ENCODE results near the gene PCDHGA7.
A peak's percentile ranks its signal among the peaks of the same experiment; 100 is the strongest.
"Not testable (repeated sequence)": the region's sequence is repeated elsewhere in the genome, so short reads cannot be mapped to it uniquely, and the experiment has no call there.

The PCDHGA7 gene

DNA sequence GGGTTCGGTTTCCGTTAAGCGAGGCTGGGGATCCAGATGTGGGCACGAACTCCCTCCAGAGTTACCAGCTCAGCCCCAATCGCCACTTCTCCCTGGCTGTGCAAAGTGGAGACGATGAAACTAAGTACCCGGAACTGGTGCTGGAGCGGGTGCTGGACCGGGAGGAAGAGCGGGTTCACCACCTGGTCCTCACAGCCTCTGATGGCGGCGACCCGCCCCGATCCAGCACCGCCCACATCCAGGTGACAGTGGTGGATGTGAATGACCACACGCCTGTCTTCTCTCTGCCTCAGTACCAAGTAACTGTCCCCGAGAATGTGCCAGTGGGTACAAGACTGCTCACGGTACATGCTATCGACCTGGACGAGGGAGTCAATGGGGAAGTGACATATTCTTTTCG, 803 bp downstream of the PCDHGA7 start:
- TF ChIP-seq, protein P1, sequence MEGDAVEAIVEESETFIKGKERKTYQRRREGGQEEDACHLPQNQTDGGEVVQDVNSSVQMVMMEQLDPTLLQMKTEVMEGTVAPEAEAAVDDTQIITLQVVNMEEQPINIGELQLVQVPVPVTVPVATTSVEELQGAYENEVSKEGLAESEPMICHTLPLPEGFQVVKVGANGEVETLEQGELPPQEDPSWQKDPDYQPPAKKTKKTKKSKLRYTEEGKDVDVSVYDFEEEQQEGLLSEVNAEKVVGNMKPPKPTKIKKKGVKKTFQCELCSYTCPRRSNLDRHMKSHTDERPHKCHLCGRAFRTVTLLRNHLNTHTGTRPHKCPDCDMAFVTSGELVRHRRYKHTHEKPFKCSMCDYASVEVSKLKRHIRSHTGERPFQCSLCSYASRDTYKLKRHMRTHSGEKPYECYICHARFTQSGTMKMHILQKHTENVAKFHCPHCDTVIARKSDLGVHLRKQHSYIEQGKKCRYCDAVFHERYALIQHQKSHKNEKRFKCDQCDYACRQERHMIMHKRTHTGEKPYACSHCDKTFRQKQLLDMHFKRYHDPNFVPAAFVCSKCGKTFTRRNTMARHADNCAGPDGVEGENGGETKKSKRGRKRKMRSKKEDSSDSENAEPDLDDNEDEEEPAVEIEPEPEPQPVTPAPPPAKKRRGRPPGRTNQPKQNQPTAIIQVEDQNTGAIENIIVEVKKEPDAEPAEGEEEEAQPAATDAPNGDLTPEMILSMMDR (conservative IDR thresholded peaks at IDR 0.05; ENCODE audit: low read depth), result no peak
- no peak overlapping the region for H3K27ac ChIP-seq
- no peak for DNase-seq (ENCODE audit: low spot score)
- CTCF ChIA-PET, result interaction anchor here (0.6 to 1.3 kb wide), 3 partner anchors 29 to 184 kb away, joined by 3 to 6 read pairs (median 3); partner anchors contain the start of genes PCDHGA10 and PCDHGB1
- POLR2A ChIA-PET (ENCODE audit: low non-redundant PET), result interaction anchor here (0.5 kb wide), 1 partner anchor 154 kb away, joined by 4 read pairs; no protein-coding TSS in a partner anchor

DNA sequence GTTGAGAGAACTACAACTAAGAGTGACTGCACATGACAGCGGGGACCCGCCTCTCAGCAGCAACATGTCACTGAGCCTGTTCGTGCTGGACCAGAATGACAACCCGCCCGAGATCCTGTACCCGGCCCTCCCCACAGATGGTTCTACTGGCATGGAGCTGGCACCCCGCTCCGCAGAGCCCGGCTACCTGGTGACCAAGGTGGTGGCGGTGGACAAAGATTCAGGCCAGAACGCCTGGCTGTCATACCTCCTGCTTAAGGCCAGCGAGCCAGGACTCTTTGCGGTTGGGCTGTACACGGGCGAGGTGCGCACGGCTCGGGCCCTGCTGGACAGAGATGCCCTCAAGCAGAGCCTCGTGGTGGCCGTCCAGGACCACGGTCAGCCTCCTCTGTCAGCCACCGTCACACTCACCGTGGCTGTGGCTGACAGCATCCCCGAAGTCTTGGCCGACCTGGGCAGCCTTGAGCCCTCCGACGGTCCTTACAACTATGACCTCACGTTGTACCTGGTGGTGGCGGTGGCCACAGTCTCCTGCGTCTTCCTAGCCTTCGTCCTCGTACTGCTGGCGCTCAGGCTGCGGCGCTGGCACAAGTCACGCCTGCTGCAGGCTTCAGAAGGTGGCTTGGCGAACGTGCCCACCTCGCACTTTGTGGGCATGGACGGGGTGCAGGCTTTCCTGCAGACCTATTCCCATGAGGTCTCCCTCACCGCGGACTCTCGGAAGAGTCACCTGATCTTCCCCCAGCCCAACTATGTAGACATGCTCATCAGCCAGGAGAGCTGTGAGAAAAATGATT, 2.1 kb downstream of the PCDHGA7 start:
- CTCF ChIA-PET, result interaction anchor here (0.6 kb wide), 1 partner anchor 176 kb away, joined by 5 read pairs; no protein-coding TSS in a partner anchor
- no peak overlapping the region for H3K27ac ChIP-seq
- TF ChIP-seq, protein P1 (conservative IDR thresholded peaks at IDR 0.05; ENCODE audit: low read depth), result no peak
- no peak for DNase-seq (ENCODE audit: low spot score)
- POLR2A ChIA-PET (ENCODE audit: low non-redundant PET), result no interaction called here

DNA sequence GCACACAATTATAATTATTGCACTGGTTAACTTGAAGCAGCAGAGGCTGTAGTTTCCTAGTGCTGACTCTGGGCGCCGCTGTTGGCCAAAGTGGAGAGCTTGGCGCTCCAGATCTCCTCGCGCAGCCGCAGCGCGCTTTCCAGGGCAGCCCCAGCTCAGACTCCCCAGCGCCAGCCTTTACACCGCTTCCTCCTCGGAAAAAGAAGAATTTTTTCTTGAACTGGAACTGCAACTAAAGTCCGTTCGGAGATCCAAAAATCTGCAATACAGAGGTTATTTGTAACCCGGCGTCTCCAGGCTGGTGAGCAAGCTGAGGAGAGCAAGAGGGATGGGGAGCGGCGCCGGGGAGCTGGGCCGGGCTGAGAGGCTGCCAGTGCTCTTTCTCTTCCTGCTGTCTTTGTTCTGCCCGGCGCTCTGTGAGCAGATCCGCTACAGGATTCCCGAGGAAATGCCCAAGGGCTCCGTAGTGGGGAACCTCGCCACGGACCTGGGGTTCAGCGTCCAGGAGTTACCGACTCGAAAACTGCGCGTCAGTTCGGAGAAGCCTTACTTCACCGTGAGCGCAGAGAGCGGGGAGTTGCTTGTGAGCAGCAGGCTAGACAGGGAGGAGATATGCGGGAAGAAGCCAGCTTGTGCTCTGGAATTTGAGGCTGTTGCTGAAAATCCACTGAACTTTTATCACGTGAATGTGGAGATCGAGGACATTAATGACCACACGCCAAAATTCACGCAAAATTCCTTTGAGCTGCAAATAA, 5.2 kb downstream of the PCDHGA7 start, which contains the start of gene PCDHGB4:
Gene PCDHGB4 (plus strand): TSS at position 142 of the 755 bp plus-strand sequence. CDS start 187 bp downstream, at position 329.
- POLR2A ChIA-PET (ENCODE audit: low non-redundant PET); DNase-seq (ENCODE audit: low spot score); H3K27ac ChIP-seq: not testable (repeated sequence)
- CTCF ChIA-PET, result interaction anchor here (0.6 to 2.0 kb wide), 6 partner anchors 10 to 1799 kb away, joined by 3 to 9 read pairs (median 4); partner anchors contain the start of gene PCDHGB5
- TF ChIP-seq, protein P1 (conservative IDR thresholded peaks at IDR 0.05; ENCODE audit: low read depth), result peak; percentile 69

DNA sequence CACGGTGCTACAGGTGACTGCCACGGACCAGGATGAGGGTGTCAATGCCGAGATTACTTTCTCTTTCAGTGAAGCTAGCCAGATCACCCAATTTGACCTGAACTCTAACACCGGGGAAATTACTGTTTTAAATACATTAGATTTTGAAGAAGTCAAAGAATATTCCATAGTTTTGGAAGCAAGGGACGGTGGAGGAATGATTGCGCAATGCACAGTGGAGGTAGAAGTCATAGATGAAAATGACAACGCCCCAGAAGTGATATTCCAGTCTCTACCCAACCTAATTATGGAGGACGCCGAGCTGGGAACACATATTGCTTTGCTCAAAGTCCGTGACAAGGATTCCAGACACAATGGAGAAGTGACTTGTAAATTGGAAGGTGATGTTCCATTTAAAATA, 6.1 kb downstream of the PCDHGA7 start:
- DNase-seq (ENCODE audit: low spot score), result no peak

DNA sequence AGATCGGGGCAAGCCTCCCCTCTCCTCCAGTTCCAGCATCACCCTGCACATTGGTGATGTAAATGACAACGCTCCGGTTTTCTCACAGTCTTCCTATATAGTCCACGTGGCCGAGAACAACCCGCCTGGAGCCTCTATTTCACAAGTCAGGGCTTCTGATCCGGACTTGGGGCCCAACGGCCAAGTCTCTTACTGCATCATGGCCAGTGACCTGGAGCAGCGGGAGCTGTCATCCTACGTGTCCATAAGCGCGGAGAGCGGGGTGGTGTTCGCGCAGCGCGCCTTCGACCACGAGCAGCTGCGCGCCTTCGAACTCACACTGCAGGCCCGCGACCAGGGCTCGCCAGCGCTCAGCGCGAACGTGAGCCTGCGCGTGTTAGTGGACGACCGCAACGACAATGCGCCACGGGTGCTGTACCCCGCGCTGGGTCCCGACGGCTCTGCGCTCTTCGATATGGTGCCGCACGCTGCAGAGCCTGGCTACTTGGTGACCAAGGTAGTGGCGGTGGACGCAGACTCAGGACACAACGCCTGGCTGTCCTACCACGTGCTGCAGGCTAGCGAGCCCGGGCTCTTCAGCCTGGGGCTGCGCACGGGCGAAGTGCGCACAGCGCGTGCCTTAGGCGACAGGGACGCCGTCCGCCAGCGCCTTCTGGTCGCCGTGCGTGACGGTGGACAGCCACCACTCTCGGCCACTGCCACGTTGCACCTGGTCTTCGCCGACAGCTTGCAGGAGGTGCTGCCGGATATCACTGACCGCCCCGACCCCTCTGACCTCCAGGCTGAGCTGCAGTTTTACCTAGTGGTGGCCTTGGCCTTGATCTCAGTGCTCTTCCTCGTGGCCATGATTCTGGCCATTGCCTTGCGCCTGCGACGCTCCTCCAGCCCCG, 6.9 kb downstream of the PCDHGA7 start:
- no peak for DNase-seq (ENCODE audit: low spot score)
- ChIA-PET CTCF (no interaction called here), POLR2A (ENCODE audit: low non-redundant PET) (no interaction called here)
- H3K27ac ChIP-seq, result no peak overlapping the region
- TF ChIP-seq, protein P1 (conservative IDR thresholded peaks at IDR 0.05; ENCODE audit: low read depth), result no peak

More for the DNA sequence above, 6.1 kb downstream of the PCDHGA7 start:
- CTCF ChIA-PET, result interaction anchor here (0.7 kb wide), 2 partner anchors 169 to 1439 kb away, joined by 3 to 4 read pairs; no protein-coding TSS in a partner anchor
- no peak overlapping the region for H3K27ac ChIP-seq
- POLR2A ChIA-PET (ENCODE audit: low non-redundant PET), result no interaction called here
- TF ChIP-seq, protein P1 (conservative IDR thresholded peaks at IDR 0.05; ENCODE audit: low read depth), result no peak
